HepG2 (cell line): ENCODE results near the gene GALR3. TPM values are rescaled to one million over a fixed set of nuclear protein-coding genes. Genes with fewer than 3 reads are reported as not detected.
A peak's percentile ranks its signal among the peaks of the same experiment; 100 is the strongest.

Experiments used
- ATAC-seq: fragments of 200-7000 bp; cut with Tn5 transposase; 3 replicates; pipeline ENCODE4 v1.9.1; 2020; ENCODE audit warnings: mild to moderate bottlenecking, moderate library complexity
- BruUV-seq: library from RNA; stranded (reverse); fragments of 400-500 nt; replicated peaks from 2 replicates; lab custom pipeline; 2021; lab: Mats Ljungman, UMichigan
- CTCF ChIA-PET: fragments of 300-600 bp; formaldehyde crosslinking; extraction: SDS; loops from one replicate; lab custom pipeline; 2021; ENCODE audit warnings: low total read pairs, inconsistent platforms, low intra/inter-chr PET ratio; lab: Yijun Ruan, JAX
- POLR2A ChIA-PET: fragments of 350-600 bp; sonication (Branson Sonifier 250); formaldehyde crosslinking; loops from one replicate; lab custom pipeline; 2020; ENCODE audit warnings: antibody characterized with exemption, inconsistent platforms; lab: Yijun Ruan, JAX
- DNase-seq: peaks from one replicate; pipeline ENCODE4 v3.0.0-alpha.2; 2015; ENCODE audit warnings: low spot score
- FAIRE-seq: peaks from 3 replicates; lab custom pipeline; 2011; peaks lifted over from hg19 to GRCh38; lab: Jason Lieb, UNC
- H2AFZ ChIP-seq: one replicate; pipeline ENCODE4 v1.6.1; 2011; ENCODE audit warnings: low read length, inconsistent platforms
- H3K27ac ChIP-seq: fragments of 300-600 bp; 3 replicates; pipeline ENCODE4 v1.8.0; 2011; ENCODE audit warnings: mixed run types, mild to moderate bottlenecking, mixed read lengths, low read length, inconsistent platforms; ENCODE audit not compliant: insufficient read depth; ENCODE audit errors: extremely low read length
- H3K27me3 ChIP-seq, 2 experiments: fragments of 200-600 bp in 1 of 2; 2 replicates in 1 of 2; 3 replicates in 1 of 2; pipeline versions ENCODE4 v1.6.0 to v1.8.0; 2011; ENCODE audit warnings: low read length in 2 of 2, mild to moderate bottlenecking in 2 of 2, moderate library complexity in 2 of 2, inconsistent platforms in 1 of 2; ENCODE audit not compliant: insufficient read depth in 2 of 2, control insufficient read depth in 1 of 2
- H3K36me3 ChIP-seq, 2 experiments: fragments of 200-600 bp in 1 of 2; replicated peaks in 1 of 2; 2 replicates in 1 of 2; 3 replicates in 1 of 2; pipeline versions ENCODE4 v1.5.1 to v1.8.0; 2011; ENCODE audit warnings: low read length in 2 of 2, inconsistent platforms in 1 of 2; ENCODE audit not compliant: insufficient read depth in 2 of 2, control insufficient read depth in 1 of 2
- H3K4me1 ChIP-seq: 2 replicates; pipeline ENCODE4 v1.5.1; 2012; ENCODE audit warnings: low read length, inconsistent platforms; ENCODE audit not compliant: insufficient read depth
- H3K4me2 ChIP-seq: 2 replicates; pipeline ENCODE4 v1.6.0; 2011; ENCODE audit warnings: low read depth, low read length, inconsistent platforms
- H3K4me3 ChIP-seq, 3 experiments: fragments of 200-600 bp in 1 of 3; sonication (generic), shearing (Covaris generic) in 1 of 3; replicated peaks in 1 of 3; 2 replicates each; pipeline ENCODE4 v1.5.1; 2011 to 2016; ENCODE audit warnings: low read length in 3 of 3, inconsistent platforms in 2 of 3, low read depth in 2 of 3, mild to moderate bottlenecking in 2 of 3, control low read depth in 1 of 3, mixed read lengths in 1 of 3; ENCODE audit not compliant: insufficient read depth in 1 of 3
- H3K79me2 ChIP-seq: one replicate; pipeline ENCODE4 v1.6.1; 2011; ENCODE audit warnings: low read length, inconsistent platforms; ENCODE audit not compliant: insufficient read depth
- H3K9ac ChIP-seq: 2 replicates; pipeline ENCODE4 v1.6.0; 2011; ENCODE audit warnings: mild to moderate bottlenecking, low read depth, low read length, inconsistent platforms; ENCODE audit not compliant: insufficient read depth
- H3K9me3 ChIP-seq: 2 replicates; pipeline ENCODE4 v1.5.1; 2012; ENCODE audit warnings: mild to moderate bottlenecking, low read length
- H4K20me1 ChIP-seq: 2 replicates; pipeline ENCODE4 v1.6.0; 2011; ENCODE audit warnings: inconsistent platforms, mild to moderate bottlenecking, low read length, moderate library complexity; ENCODE audit not compliant: insufficient read depth
- AGO1 ChIP-seq: fragments of 200-400 bp; formaldehyde crosslinking; IDR thresholded peaks from 2 replicates; pipeline ENCODE4 v1.6.1; 2017; ENCODE audit warnings: mild to moderate bottlenecking, low read depth, low read length, moderate library complexity; ENCODE audit not compliant: poor library complexity, severe bottlenecking
- BRCA1 ChIP-seq: sonication (generic); formaldehyde crosslinking; IDR thresholded peaks from 2 replicates; pipeline ENCODE4 v1.4.0; 2020; ENCODE audit warnings: missing genetic modification reagents
- HOXA5 ChIP-seq: sonication (generic); formaldehyde crosslinking; IDR thresholded peaks from 2 replicates; pipeline ENCODE4 v1.4.0; 2020; ENCODE audit warnings: missing genetic modification reagents
- MBD4 ChIP-seq: IDR thresholded peaks from 2 replicates; pipeline ENCODE4 v1.6.1; 2012; ENCODE audit warnings: low read length, inconsistent platforms, borderline replicate concordance
- PHF21A ChIP-seq: sonication (generic); formaldehyde crosslinking; IDR thresholded peaks from 2 replicates; pipeline ENCODE4 v1.5.0; 2020; ENCODE audit warnings: mild to moderate bottlenecking, missing genetic modification reagents
- RFX3 ChIP-seq: IDR thresholded peaks from 2 replicates; pipeline ENCODE4 v1.6.1; 2016; ENCODE audit warnings: missing biosample characterization, missing genetic modification reagents
- TBX2 ChIP-seq: sonication (generic); formaldehyde crosslinking; IDR thresholded peaks from 2 replicates; pipeline ENCODE4 v1.5.0; 2020; ENCODE audit warnings: missing genetic modification reagents, mild to moderate bottlenecking, borderline replicate concordance
- ZEB1 ChIP-seq: IDR thresholded peaks from 2 replicates; pipeline ENCODE4 v1.6.1; 2012; ENCODE audit warnings: mild to moderate bottlenecking, low read depth, inconsistent platforms; ENCODE audit not compliant: insufficient replicate concordance
- ZFP36 ChIP-seq: fragments of 150-350 bp; IDR thresholded peaks from 2 replicates; pipeline ENCODE4 v1.6.1; 2018; ENCODE audit warnings: borderline replicate concordance, low read length, low read depth; ENCODE audit not compliant: partially characterized antibody
- ZNF180 ChIP-seq: sonication (generic); formaldehyde crosslinking; IDR thresholded peaks from 2 replicates; pipeline ENCODE4 v1.4.0; 2020; ENCODE audit warnings: low read depth, missing genetic modification reagents, borderline replicate concordance
- ZNF484 ChIP-seq: sonication (generic); formaldehyde crosslinking; IDR thresholded peaks from 2 replicates; pipeline ENCODE4 v1.5.1; 2020; ENCODE audit warnings: mild to moderate bottlenecking, low read depth, missing genetic modification reagents, borderline replicate concordance
- ZNF552 ChIP-seq: sonication (generic); formaldehyde crosslinking; IDR thresholded peaks from 2 replicates; pipeline ENCODE4 v1.9.0; 2022; ENCODE audit warnings: missing genetic modification reagents, mild to moderate bottlenecking, borderline replicate concordance
- ZNF687 ChIP-seq: sonication (generic); formaldehyde crosslinking; IDR thresholded peaks from 2 replicates; pipeline ENCODE4 v1.5.1; 2020; ENCODE audit warnings: mild to moderate bottlenecking, missing genetic modification reagents, moderate library complexity
- ZNF724P ChIP-seq: sonication (generic); formaldehyde crosslinking; IDR thresholded peaks from 2 replicates; pipeline ENCODE4 v1.8.0; 2022; ENCODE audit warnings: missing genetic modification reagents, borderline replicate concordance
- ZSCAN9 ChIP-seq: IDR thresholded peaks from 2 replicates; pipeline ENCODE4 v1.6.1; 2016; ENCODE audit warnings: borderline replicate concordance
- WGBS: methylation state at CpG from one replicate; pipeline ENCODE4 v1.1.6; 2017; ENCODE audit warnings: low lambda C conversion rate; 5-methylcytosine and 5-hydroxymethylcytosine counted together
- in situ Hi-C: cut with HindIII; loops from 2 replicates; pipeline ENCODE4 v1.10.0; 2017; ENCODE audit warnings: low pct_unique_long_range_greater_than_20kb; ENCODE audit not compliant: extremely low pct_ligation_motif_present
- intact Hi-C: fragments of 100-400 bp; cut with micrococcal nuclease; formaldehyde crosslinking; loops from one replicate; pipeline ENCODE4 v1.10.0; 2022; ENCODE audit not compliant: unreplicated experiment
- polyA plus RNA-seq, 8 experiments: library from polyadenylated mRNA; depleted of rRNA in 3 of 8; stranded (reverse) in 7 of 8; unstranded in 1 of 8; fragments of >200 nt; fragmentation: Illumina TruSeq in 4 of 8; extraction: Trizol in 4 of 8; gene quantifications; 2 replicates each; pipeline versions ENCODE4 v1.2.1 to v1.2.3, GENCODE V29; 2011 to 2016; ENCODE audit warnings: low read depth in 4 of 8, missing spikeins in 1 of 8, mixed read lengths in 1 of 8; ENCODE audit not compliant: insufficient read depth in 1 of 8
- total RNA-seq, 5 experiments: library from RNA; depleted of rRNA; stranded (reverse); fragments of >200 nt; fragmentation: Illumina TruSeq; extraction: Trizol; gene quantifications; 2 replicates each; pipeline ENCODE4 v1.2.3, GENCODE V29; 2016; ENCODE audit warnings: low read depth in 1 of 5
- TF ChIP-seq, protein P1 (sequence below): sonication (generic); formaldehyde crosslinking; IDR thresholded peaks from 2 replicates; pipeline ENCODE4 v1.4.0; 2020; ENCODE audit warnings: missing genetic modification reagents, borderline replicate concordance

Gene GALR3
- total and polyA plus RNA-seq, 2 of the 13 experiments (the other 11 are each of a cell fraction or from before 2014, with no cell fraction given), result 0.13 TPM; not detected in 1

- no peak for TF ChIP-seq ZNF687 (CRISPR knock-in tag)
- no peak for TF ChIP-seq BRCA1
- TF ChIP-seq, all 625 proteins: peak for 10
Measured at GRCh38 chr22:37811867-37812266, 11.3 kb upstream of the GALR3 start (continued).

DNA sequence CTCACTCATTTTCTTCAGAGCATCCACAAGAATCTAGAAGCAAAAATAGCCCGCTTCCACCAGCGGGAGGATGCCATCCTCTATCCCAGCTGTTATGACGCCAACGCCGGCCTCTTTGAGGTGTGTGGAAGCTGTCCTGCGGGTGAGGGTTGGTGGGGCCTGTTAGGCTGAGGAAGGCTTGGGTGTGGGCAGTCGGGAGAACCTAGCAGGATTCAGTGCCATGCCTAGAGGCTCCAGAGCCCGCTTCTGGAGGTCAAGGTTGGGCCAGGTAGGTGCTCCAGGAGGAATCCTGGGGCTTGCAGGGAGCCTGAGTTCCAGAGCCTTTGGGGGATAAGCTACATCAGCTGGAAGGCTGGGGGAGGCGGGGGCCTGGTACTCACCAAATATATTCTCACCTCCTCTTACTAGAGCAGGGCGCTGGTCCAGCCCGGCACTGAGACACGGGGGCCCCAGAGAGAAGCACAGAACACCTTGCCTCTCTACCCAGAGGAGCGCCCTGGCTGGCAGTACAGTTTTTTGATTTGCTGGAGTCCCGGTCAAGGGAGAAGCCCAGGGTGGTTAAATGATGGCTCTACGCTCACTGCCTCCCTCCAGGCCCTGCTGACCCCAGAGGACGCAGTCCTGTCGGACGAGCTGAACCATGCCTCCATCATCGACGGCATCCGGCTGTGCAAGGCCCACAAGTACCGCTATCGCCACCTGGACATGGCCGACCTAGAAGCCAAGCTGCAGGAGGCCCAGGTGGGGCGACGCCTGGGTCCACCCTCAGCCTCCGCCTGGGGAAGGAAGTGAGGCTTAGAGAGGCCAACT is 10.1 kb upstream of the GALR3 start:
- Histone ChIP-seq H3K36me3 (peaks cover 8 to 18% of the 10 kb centered on the region in 2 experiments; a peak in 4 of 5 replicates), H3K4me2 (no peak overlapping the region), H3K27me3 (no peaks in the 10 kb centered on the region), H3K79me2 (peaks cover 4% of the 10 kb centered on the region), H3K4me3 (no peak overlapping the region), H3K9me3 (no peaks in the 10 kb centered on the region), H3K9ac (no peak overlapping the region), H3K4me1 (peaks cover 31% of the 10 kb centered on the region), H2AFZ (no peak overlapping the region), H3K27ac (no peak overlapping the region), H4K20me1 (peaks cover 15% of the 10 kb centered on the region; the same call in 1 of the 2 replicates)
- intact Hi-C loops (no loop called here), in situ Hi-C loops (loop anchor here (10.0 kb wide), 1 partner anchor 122 kb away; no protein-coding TSS in a partner anchor)
- WGBS, result 95% methylated on average over 27 of the region's 27 CpGs
- ChIA-PET CTCF (no interaction called here), POLR2A (interaction anchor here (0.9 to 1.1 kb wide), 2 partner anchors 29 to 51 kb away, joined by 3 to 6 read pairs; no protein-coding TSS in a partner anchor)
- BruUV-seq, result no TSS peak
- ATAC-seq (no peak), DNase-seq (no peak), FAIRE-seq (no peak)
- TF ChIP-seq TBX2 (CRISPR knock-in tag) (no peak), RFX3 (CRISPR knock-in tag) (no peak), HOXA5 (no peak), AGO1 (peak; percentile 47), MBD4 (no peak), ZSCAN9 (CRISPR knock-in tag) (no peak), PHF21A (no peak), ZNF180 (CRISPR knock-in tag) (no peak), ZEB1 (no peak), ZNF552 (CRISPR knock-in tag) (no peak), ZFP36 (no peak), ZNF484 (CRISPR knock-in tag) (no peak), ZNF724P (no peak)
- TF ChIP-seq, protein P1, sequence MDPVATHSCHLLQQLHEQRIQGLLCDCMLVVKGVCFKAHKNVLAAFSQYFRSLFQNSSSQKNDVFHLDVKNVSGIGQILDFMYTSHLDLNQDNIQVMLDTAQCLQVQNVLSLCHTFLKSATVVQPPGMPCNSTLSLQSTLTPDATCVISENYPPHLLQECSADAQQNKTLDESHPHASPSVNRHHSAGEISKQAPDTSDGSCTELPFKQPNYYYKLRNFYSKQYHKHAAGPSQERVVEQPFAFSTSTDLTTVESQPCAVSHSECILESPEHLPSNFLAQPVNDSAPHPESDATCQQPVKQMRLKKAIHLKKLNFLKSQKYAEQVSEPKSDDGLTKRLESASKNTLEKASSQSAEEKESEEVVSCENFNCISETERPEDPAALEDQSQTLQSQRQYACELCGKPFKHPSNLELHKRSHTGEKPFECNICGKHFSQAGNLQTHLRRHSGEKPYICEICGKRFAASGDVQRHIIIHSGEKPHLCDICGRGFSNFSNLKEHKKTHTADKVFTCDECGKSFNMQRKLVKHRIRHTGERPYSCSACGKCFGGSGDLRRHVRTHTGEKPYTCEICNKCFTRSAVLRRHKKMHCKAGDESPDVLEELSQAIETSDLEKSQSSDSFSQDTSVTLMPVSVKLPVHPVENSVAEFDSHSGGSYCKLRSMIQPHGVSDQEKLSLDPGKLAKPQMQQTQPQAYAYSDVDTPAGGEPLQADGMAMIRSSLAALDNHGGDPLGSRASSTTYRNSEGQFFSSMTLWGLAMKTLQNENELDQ (CRISPR knock-in tag), result no peak
